Measurements from ENCODE around the gene RBBP7. TPM values are rescaled to one million over a fixed set of nuclear protein-coding genes. Genes with fewer than 3 reads are reported as not detected.
A peak's percentile ranks its signal among the peaks of the same experiment; 100 is the strongest.

Gene RBBP7
- total and polyA plus RNA-seq, 12 donors = 84.6 to 125 (median 109) TPM

DNA sequence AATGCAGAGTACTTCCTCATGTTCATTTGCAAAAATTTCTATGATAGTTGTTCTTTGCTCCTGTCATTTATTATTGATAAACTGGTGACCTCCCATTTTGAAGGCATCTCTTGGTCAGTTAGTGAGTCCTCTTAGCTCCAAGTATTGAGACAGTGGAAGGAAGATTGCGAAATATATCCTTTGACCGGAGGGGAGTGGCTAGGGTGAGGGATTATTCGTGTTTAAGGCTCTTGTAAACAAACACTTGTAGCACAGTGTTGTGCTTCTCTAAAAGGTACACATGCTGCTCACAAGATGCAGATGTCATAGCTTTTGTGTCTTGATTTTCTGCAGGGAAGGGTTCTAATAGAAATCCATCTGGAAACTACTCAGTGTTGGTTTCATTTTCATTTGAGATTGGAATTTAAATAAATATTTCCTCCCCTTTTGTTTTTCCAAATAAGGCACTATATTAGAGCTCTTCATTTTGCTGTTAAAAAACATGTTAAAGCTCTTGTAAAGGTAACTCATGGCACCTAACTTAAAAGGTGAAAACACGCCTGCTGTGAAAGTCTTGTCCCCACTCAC is 62.1 kb downstream of the RBBP7 start:
- TF ChIP-seq, protein P1, sequence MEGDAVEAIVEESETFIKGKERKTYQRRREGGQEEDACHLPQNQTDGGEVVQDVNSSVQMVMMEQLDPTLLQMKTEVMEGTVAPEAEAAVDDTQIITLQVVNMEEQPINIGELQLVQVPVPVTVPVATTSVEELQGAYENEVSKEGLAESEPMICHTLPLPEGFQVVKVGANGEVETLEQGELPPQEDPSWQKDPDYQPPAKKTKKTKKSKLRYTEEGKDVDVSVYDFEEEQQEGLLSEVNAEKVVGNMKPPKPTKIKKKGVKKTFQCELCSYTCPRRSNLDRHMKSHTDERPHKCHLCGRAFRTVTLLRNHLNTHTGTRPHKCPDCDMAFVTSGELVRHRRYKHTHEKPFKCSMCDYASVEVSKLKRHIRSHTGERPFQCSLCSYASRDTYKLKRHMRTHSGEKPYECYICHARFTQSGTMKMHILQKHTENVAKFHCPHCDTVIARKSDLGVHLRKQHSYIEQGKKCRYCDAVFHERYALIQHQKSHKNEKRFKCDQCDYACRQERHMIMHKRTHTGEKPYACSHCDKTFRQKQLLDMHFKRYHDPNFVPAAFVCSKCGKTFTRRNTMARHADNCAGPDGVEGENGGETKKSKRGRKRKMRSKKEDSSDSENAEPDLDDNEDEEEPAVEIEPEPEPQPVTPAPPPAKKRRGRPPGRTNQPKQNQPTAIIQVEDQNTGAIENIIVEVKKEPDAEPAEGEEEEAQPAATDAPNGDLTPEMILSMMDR (IDR thresholded peaks at IDR 0.05) = no peak
- Histone ChIP-seq H3K27ac (peak overlapping the region in 5 of 10 donors; percentile 19 to 55 (median 39)), H3K27me3 (no peaks in the 10 kb centered on the region), H3K36me3 (peaks cover 0 to 6% (median 0%) of the 10 kb centered on the region in 9 donors), H3K4me1 (peaks cover 0 to 14% (median 5%) of the 10 kb centered on the region in 9 donors), H3K9me3 (no peaks in the 10 kb centered on the region), H3K4me3 (peak overlapping the region in 6 of 10 donors; percentile 36 to 45 (median 40))
- peak in 6 of 8 donors; percentile 46 to 82 (median 72) for ATAC-seq
- DNase-seq = no peak
- intact Hi-C loops (cut with DNase I) = no loop called here
- WGBS, 2 donors = 35 to 48% methylated on average over 4 of the region's 4 CpGs

DNA sequence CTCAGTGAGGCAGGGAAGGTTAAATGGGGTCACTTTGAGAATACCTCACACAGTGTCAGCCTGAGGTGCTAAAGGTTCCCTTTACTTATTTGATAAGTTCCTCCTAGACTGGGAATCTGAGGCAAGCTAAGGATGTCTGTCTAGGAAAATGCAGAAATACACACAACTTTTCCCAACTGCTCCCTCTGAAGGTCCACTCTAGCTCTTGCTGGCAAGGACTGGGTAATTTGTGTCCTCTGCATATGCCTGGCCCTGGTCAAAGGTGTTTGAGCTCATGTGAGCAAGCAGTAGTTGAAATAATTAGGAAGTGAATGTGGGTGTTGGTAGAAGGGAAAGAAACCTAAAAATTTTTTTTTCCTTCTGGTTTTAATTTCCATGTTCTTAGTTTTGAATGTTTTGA is 62.6 kb downstream of the RBBP7 start:
- peak in 7 of 8 donors; percentile 44 to 70 (median 59) for ATAC-seq
- Histone ChIP-seq H3K9me3 (no peaks in the 10 kb centered on the region), H3K27me3 (no peaks in the 10 kb centered on the region), H3K27ac (peak overlapping the region in 5 of 10 donors; percentile 19 to 55 (median 39)), H3K36me3 (peaks cover 0 to 7% (median 0%) of the 10 kb centered on the region in 9 donors), H3K4me1 (peaks cover 0 to 14% (median 5%) of the 10 kb centered on the region in 9 donors), H3K4me3 (peak overlapping the region in 5 of 10 donors; percentile 36 to 45 (median 41))
- intact Hi-C loops (cut with DNase I) = no loop called here
- TF ChIP-seq, protein P1 (IDR thresholded peaks at IDR 0.05) = peak in 4 of 9 donors; percentile 28 to 44 (median 37)
- DNase-seq = no peak

DNA sequence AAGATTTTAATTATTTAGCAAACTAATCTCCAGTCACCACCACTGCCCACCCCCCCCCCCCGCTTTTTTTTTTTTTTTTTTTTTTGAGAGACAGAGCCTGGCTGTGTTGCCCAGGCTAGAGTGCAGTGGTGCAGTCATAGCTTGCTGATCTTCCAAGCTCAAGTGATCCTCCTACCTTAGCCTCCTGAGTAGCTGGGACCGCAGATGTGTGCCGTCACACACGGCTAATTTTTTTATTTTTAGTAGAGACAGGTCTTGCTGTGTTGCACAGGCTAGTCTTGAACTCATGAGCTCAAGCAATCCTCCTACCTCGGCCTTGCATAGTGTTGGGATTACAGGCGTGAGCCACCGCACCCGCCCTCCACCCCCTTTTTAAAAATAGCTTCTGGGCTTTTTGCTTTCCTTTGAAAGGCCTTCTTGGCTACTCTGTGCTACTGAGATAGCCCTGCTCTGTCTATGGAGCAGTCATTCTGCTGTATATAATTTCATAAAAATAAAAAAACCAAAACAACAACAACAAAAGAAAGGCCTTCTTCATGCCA is 65.2 kb downstream of the RBBP7 start:
- Histone ChIP-seq H3K4me3 (no peak overlapping the region), H3K27ac (no peak overlapping the region), H3K36me3 (peaks cover 0 to 10% (median 0%) of the 10 kb centered on the region in 9 donors), H3K9me3 (no peaks in the 10 kb centered on the region), H3K27me3 (no peaks in the 10 kb centered on the region), H3K4me1 (peaks cover 0 to 14% (median 5%) of the 10 kb centered on the region in 9 donors)
- 72 to 78% methylated on average over 7 to 8 of the region's 8 CpGs for WGBS, 2 donors
- intact Hi-C loops (cut with DNase I) = no loop called here
- DNase-seq = no peak
- ATAC-seq = no peak
- TF ChIP-seq, protein P1 (IDR thresholded peaks at IDR 0.05) = no peak

DNA sequence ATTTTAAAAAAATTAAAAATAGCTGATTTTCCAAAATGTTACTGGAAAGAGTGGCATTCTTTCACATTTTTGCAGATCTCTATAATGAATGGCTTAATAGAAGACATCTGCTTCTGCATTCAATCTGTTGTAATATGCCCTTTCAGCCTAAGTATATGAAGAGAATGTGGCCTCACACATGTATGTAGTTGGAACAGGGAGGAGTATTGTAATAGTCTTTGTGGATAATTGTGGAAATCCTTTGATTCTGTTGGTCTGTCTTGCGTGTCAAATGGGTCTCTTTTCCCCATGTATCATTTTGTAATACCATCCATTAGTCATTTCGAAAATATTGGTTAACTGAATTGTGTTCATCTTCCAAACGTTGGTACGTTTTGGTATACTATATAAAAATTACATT is 72.3 kb downstream of the RBBP7 start:
- Histone ChIP-seq H3K9me3 (no peaks in the 10 kb centered on the region), H3K27me3 (no peaks in the 10 kb centered on the region), H3K27ac (peak overlapping the region in 1 of 10 donors; percentile 0), H3K36me3 (peaks cover 0 to 41% (median 0%) of the 10 kb centered on the region in 9 donors), H3K4me1 (no peaks in the 10 kb centered on the region), H3K4me3 (no peak overlapping the region)
- ATAC-seq (no peak), DNase-seq (no peak)
- 86 to 90% methylated on average over 4 of the region's 4 CpGs for WGBS, 2 donors
- intact Hi-C loops (cut with DNase I) = no loop called here
- TF ChIP-seq, protein P1 (IDR thresholded peaks at IDR 0.05) = no peak

Measured in heart right ventricle (tissue), 16 donors.